Measurements from ENCODE around the gene CCDC57. TPM values are rescaled to one million over a fixed set of nuclear protein-coding genes. Genes with fewer than 3 reads are reported as not detected.

Gene CCDC57
- polyA plus RNA-seq, 3 donors: 17.1 to 43.8 (median 20.1) TPM

DNA sequence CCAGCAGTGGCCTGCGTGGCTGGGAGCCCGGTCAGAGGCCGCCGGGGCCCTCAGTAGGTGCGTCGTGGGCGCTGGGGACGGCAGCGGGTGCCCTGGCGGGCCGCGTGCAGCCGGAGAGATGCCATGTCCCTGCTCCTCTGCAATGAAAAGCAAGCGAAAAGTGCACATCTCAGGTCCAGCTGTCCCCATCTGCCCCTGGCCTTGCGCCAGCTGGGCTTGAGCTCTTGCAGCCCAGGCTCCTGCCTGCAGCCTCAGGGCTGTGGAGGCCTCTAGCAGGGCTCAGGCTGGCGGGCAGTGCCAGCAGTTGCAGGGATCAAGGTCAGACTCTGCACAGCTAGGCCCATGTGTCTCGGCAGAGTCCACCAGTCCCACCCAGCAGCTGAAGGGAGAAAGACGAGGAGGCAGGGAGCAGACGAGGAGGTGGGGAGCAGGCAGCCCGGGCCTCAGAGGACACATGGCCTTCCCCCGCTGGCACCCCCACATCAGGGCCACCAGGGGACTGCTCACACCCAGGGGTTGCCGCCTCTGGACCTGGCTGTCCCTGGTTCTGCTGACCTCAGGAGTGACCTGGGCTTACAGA is 27.4 kb upstream of the CCDC57 start:
- Mint-ChIP-seq H3K4me1 (peaks cover 91% of the 10 kb centered on the region), H3K36me3 (peaks cover 37 to 58% of the 10 kb centered on the region in 2 donors), H3K4me3 (peak overlapping the region in 1 of 2 donors; percentile 42), H3K27ac (peak overlapping the region in 5 of 7 donors; percentile 46 to 93 (median 82)), H3K9me3 (no peaks in the 10 kb centered on the region), H3K27me3 (ENCODE audit: low read depth in 3 of 3) (peaks cover 0 to 1% (median 0%) of the 10 kb centered on the region in 3 donors)
- DNase-seq: no peak
- TF ChIP-seq, protein P1, sequence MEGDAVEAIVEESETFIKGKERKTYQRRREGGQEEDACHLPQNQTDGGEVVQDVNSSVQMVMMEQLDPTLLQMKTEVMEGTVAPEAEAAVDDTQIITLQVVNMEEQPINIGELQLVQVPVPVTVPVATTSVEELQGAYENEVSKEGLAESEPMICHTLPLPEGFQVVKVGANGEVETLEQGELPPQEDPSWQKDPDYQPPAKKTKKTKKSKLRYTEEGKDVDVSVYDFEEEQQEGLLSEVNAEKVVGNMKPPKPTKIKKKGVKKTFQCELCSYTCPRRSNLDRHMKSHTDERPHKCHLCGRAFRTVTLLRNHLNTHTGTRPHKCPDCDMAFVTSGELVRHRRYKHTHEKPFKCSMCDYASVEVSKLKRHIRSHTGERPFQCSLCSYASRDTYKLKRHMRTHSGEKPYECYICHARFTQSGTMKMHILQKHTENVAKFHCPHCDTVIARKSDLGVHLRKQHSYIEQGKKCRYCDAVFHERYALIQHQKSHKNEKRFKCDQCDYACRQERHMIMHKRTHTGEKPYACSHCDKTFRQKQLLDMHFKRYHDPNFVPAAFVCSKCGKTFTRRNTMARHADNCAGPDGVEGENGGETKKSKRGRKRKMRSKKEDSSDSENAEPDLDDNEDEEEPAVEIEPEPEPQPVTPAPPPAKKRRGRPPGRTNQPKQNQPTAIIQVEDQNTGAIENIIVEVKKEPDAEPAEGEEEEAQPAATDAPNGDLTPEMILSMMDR (IDR thresholded peaks at IDR 0.05): no peak
- peaks cover 86 to 90% of the 10 kb centered on the region in 2 donors for H3K4me1 ChIP-seq (ENCODE audit: control insufficient read depth in 1 of 2, insufficient read depth in 2 of 2, low read length in 2 of 2)
- peak overlapping the region in 1 of 3 experiments; percentile 55 for H3K4me3 ChIP-seq (replicated peaks in 1 of 3; ENCODE audit: low read depth in 2 of 3, low read length in 3 of 3)
- intact Hi-C loops (cut with micrococcal nuclease): loop anchor here (5.0 to 10.0 kb wide), 4 partner anchors 33 to 205 kb away; partner anchors contain the start of genes DCXR (in 1 of the 2) and RAC3 (in 1 of the 2)
- H3K36me3 ChIP-seq (replicated peaks in 1 of 2; ENCODE audit: control insufficient read depth in 1 of 2, insufficient read depth in 2 of 2, low read length in 2 of 2): peaks cover 56 to 67% of the 10 kb centered on the region in 2 donors
- H3K9ac ChIP-seq (ENCODE audit: insufficient read depth, low read length, poor library complexity, severe bottlenecking): peak overlapping the region; percentile 43
- H3K27ac ChIP-seq (ENCODE audit: low read depth in 1 of 2, low read length in 2 of 2): peak overlapping the region; percentile 63 to 74
- peaks cover 88% of the 10 kb centered on the region for H3K79me2 ChIP-seq (ENCODE audit: insufficient read depth, low read length)
- peaks cover 100% of the 10 kb centered on the region for H4K20me1 ChIP-seq (ENCODE audit: insufficient read depth, low read length)
- no peak overlapping the region for H2AFZ ChIP-seq (ENCODE audit: insufficient read depth, low read depth, low read length, poor library complexity, severe bottlenecking)
- peak overlapping the region; percentile 70 for H3K4me2 ChIP-seq (replicated peaks; ENCODE audit: extremely low read depth, low read length, poor library complexity, severe bottlenecking)
- no peaks in the 10 kb centered on the region for H3K27me3 ChIP-seq (ENCODE audit: control insufficient read depth in 2 of 2, insufficient read depth in 2 of 2, low read length in 2 of 2)
- whole genome bisulfite sequencing (ENCODE audit: insufficient coverage): 88% methylated on average over 21 of the region's 22 CpGs
- H3K9me3 ChIP-seq (replicated peaks in 1 of 2; ENCODE audit: control insufficient read depth in 1 of 2, insufficient read depth in 1 of 2, low read length in 2 of 2): no peaks in the 10 kb centered on the region

DNA sequence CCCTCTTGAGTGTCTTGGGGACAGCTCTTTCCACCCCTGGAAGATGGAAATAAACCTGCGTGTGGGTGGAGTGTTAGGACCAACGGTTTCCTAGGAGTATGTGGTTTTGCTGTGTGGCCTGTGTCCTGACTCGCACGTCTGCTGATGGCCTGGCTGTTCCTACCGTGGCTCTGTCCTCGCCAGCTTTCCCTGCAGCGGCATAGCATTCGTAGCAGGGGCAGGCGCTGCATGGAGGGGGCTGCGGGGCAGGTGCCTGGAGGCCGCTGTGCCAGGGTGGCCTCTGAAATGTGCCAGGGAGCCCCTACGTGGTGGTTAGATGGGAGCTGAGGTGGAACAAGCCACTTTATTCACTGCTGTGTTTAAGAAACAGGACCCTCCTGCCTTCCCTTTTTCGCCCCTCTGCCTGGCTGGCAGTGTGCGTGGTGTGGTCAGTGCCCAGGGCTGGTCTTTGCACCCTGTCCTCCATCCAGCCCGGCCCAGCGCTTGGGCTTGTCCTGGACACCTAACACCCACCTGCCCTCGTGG is 26.8 kb upstream of the CCDC57 start:
- peaks cover 94% of the 10 kb centered on the region for H3K4me1 Mint-ChIP-seq
- Histone ChIP-seq H3K4me1 (ENCODE audit: control insufficient read depth in 1 of 2, insufficient read depth in 2 of 2, low read length in 2 of 2) (peaks cover 91 to 95% of the 10 kb centered on the region in 2 donors), H3K4me3 (replicated peaks in 1 of 3; ENCODE audit: low read depth in 2 of 3, low read length in 3 of 3) (peak overlapping the region in 1 of 3 experiments; percentile 55), H2AFZ (ENCODE audit: insufficient read depth, low read depth, low read length, poor library complexity, severe bottlenecking) (no peak overlapping the region), H3K9me3 (replicated peaks in 1 of 2; ENCODE audit: control insufficient read depth in 1 of 2, insufficient read depth in 1 of 2, low read length in 2 of 2) (no peaks in the 10 kb centered on the region), H3K79me2 (ENCODE audit: insufficient read depth, low read length) (peaks cover 88% of the 10 kb centered on the region), H3K9ac (ENCODE audit: insufficient read depth, low read length, poor library complexity, severe bottlenecking) (peak overlapping the region; percentile 43), H3K4me2 (replicated peaks; ENCODE audit: extremely low read depth, low read length, poor library complexity, severe bottlenecking) (peak overlapping the region; percentile 70), H3K27ac (ENCODE audit: low read depth in 1 of 2, low read length in 2 of 2) (peak overlapping the region; percentile 31 to 39), H3K27me3 (ENCODE audit: control insufficient read depth in 2 of 2, insufficient read depth in 2 of 2, low read length in 2 of 2) (no peaks in the 10 kb centered on the region), H4K20me1 (ENCODE audit: insufficient read depth, low read length) (peaks cover 100% of the 10 kb centered on the region), H3K36me3 (replicated peaks in 1 of 2; ENCODE audit: control insufficient read depth in 1 of 2, insufficient read depth in 2 of 2, low read length in 2 of 2) (peaks cover 51 to 67% of the 10 kb centered on the region in 2 donors)
- H3K27me3 Mint-ChIP-seq (ENCODE audit: low read depth in 3 of 3): peaks cover 0 to 1% (median 0%) of the 10 kb centered on the region in 3 donors
- peak overlapping the region in 5 of 7 donors; percentile 41 to 93 (median 53) for H3K27ac Mint-ChIP-seq
- peak in 1 of 3 donors; percentile 4 for DNase-seq
- intact Hi-C loops (cut with micrococcal nuclease): loop anchor here (10.0 kb wide), 2 partner anchors 55 to 205 kb away; partner anchors contain the start of genes DCXR (in 1 of the 2) and RAC3 (in 1 of the 2)
- peaks cover 31 to 58% of the 10 kb centered on the region in 2 donors for H3K36me3 Mint-ChIP-seq
- H3K4me3 Mint-ChIP-seq: peak overlapping the region in 1 of 2 donors; percentile 12
- TF ChIP-seq, protein P1 (IDR thresholded peaks at IDR 0.05): no peak
- 59% methylated on average over 15 of the region's 17 CpGs for WGBS (ENCODE audit: insufficient coverage)
- H3K9me3 Mint-ChIP-seq: no peaks in the 10 kb centered on the region

Data from CD14-positive monocyte (primary cell).